Liver (tissue), 9 donors: ENCODE measurements around the gene SERPINA9. TPM values are rescaled to one million over a fixed set of nuclear protein-coding genes. Genes with fewer than 3 reads are reported as not detected.
A peak's percentile ranks its signal among the peaks of the same experiment; 100 is the strongest.

Experiments
- DNase-seq: peaks from one replicate; pipeline ENCODE4 v3.0.0-alpha.2; 2017; ENCODE audit warnings: low spot score
- H3K27ac ChIP-seq, 2 donors: one replicate each; pipeline ENCODE4 v1.7.0; 2013; ENCODE audit warnings: inconsistent platforms in 2 of 2, low read length in 2 of 2, control low read depth in 1 of 2, low read depth in 1 of 2, mild to moderate bottlenecking in 1 of 2
- H3K27me3 ChIP-seq, 4 donors: one replicate each; pipeline versions ENCODE4 v1.6.1 to v1.7.0; 2013; ENCODE audit warnings: low read length in 3 of 4, inconsistent platforms in 1 of 4, mild to moderate bottlenecking in 1 of 4, moderate library complexity in 1 of 4; ENCODE audit not compliant: control insufficient read depth in 4 of 4, insufficient read depth in 4 of 4
- H3K36me3 ChIP-seq, 4 donors: one replicate each; pipeline versions ENCODE4 v1.6.1 to v1.7.0; 2013; ENCODE audit warnings: low read length in 3 of 4, mild to moderate bottlenecking in 3 of 4, low read depth in 1 of 4, moderate library complexity in 1 of 4; ENCODE audit not compliant: control insufficient read depth in 4 of 4, insufficient read depth in 3 of 4
- H3K4me1 ChIP-seq, 4 donors: one replicate each; pipeline versions ENCODE4 v1.6.1 to v1.7.0; 2013; ENCODE audit warnings: low read length in 3 of 4, mild to moderate bottlenecking in 3 of 4, moderate library complexity in 1 of 4; ENCODE audit not compliant: control insufficient read depth in 4 of 4, insufficient read depth in 4 of 4
- H3K4me3 ChIP-seq, 3 donors: one replicate each; pipeline versions ENCODE4 v1.6.1 to v1.7.0; 2013; ENCODE audit warnings: low read length in 3 of 3, control low read depth in 1 of 3, low read depth in 1 of 3, mild to moderate bottlenecking in 1 of 3
- H3K9ac ChIP-seq, 2 donors: one replicate each; pipeline ENCODE4 v1.7.0; 2013; ENCODE audit warnings: low read length in 2 of 2, mild to moderate bottlenecking in 2 of 2, moderate library complexity in 2 of 2, control low read depth in 1 of 2, low read depth in 1 of 2
- H3K9me3 ChIP-seq, 4 donors: one replicate each; pipeline versions ENCODE4 v1.6.1 to v1.7.0; 2013; ENCODE audit warnings: low read length in 3 of 4; ENCODE audit not compliant: control insufficient read depth in 4 of 4
- CTCF ChIP-seq: fragments of 150-350 bp; IDR thresholded peaks from 2 replicates; pipeline ENCODE4 v1.5.1; 2017; ENCODE audit warnings: improper control_type of control experiment, low read depth, low read length; ENCODE audit not compliant: missing input control
- EGR1 ChIP-seq, 2 donors: IDR thresholded peaks; 2 replicates each; pipeline ENCODE4 v1.6.1; 2016 to 2018; ENCODE audit warnings: antibody characterized with exemption in 2 of 2, low read depth in 2 of 2
- FOXA1 ChIP-seq: IDR thresholded peaks from 2 replicates; pipeline ENCODE4 v1.6.1; 2016; ENCODE audit warnings: antibody characterized with exemption
- FOXA2 ChIP-seq: IDR thresholded peaks from 2 replicates; pipeline ENCODE4 v1.6.1; 2016; ENCODE audit warnings: antibody characterized with exemption
- GABPA ChIP-seq, 2 donors: IDR thresholded peaks in 1 of 2; conservative IDR thresholded peaks in 1 of 2; 2 replicates each; pipeline ENCODE4 v1.6.1; 2016; ENCODE audit warnings: antibody characterized with exemption in 2 of 2, mild to moderate bottlenecking in 1 of 2, moderate library complexity in 1 of 2
- HNF4A ChIP-seq, 2 donors: conservative IDR thresholded peaks; 2 replicates each; pipeline ENCODE4 v1.6.1; 2016; ENCODE audit warnings: antibody characterized with exemption in 2 of 2, mild to moderate bottlenecking in 2 of 2
- HNF4G ChIP-seq: IDR thresholded peaks from 2 replicates; pipeline ENCODE4 v1.6.1; 2016; ENCODE audit warnings: antibody characterized with exemption
- JUND ChIP-seq, 2 donors: IDR thresholded peaks; 2 replicates each; pipeline ENCODE4 v1.6.1; 2016; ENCODE audit warnings: antibody characterized with exemption in 2 of 2
- NR2F2 ChIP-seq: IDR thresholded peaks from 2 replicates; pipeline ENCODE4 v1.6.1; 2016; ENCODE audit warnings: antibody characterized with exemption
- RAD21 ChIP-seq, 2 donors: IDR thresholded peaks; 2 replicates each; pipeline ENCODE4 v1.6.1; 2016; ENCODE audit warnings: antibody characterized with exemption in 2 of 2, mild to moderate bottlenecking in 2 of 2
- RXRA ChIP-seq, 2 donors: IDR thresholded peaks; 2 replicates each; pipeline ENCODE4 v1.6.1; 2017 to 2018; ENCODE audit warnings: antibody characterized with exemption in 2 of 2, mild to moderate bottlenecking in 1 of 2
- SP1 ChIP-seq: IDR thresholded peaks from 2 replicates; pipeline ENCODE4 v1.6.1; 2018; ENCODE audit warnings: antibody characterized with exemption, mild to moderate bottlenecking
- TAF1 ChIP-seq: conservative IDR thresholded peaks from 2 replicates; pipeline ENCODE4 v1.6.1; 2016; ENCODE audit warnings: antibody characterized with exemption, mild to moderate bottlenecking
- YY1 ChIP-seq: IDR thresholded peaks from 2 replicates; pipeline ENCODE4 v1.6.1; 2016; ENCODE audit warnings: antibody characterized with exemption, mild to moderate bottlenecking
- WGBS: extraction: QIAGEN DNeasy Blood & Tissue Kit; methylation state at CpG from one replicate; pipeline ENCODE4 v1.1.7; 2013; 5-methylcytosine and 5-hydroxymethylcytosine counted together
- polyA plus RNA-seq, 2 donors: library from polyadenylated mRNA; stranded (reverse) in 1 of 2; unstranded in 1 of 2; fragments of 200-250 nt in 1 of 2; fragments of >200 nt in 1 of 2; fragmentation: Nextera tagmentation in 1 of 2; extraction: Ambion mirVana in 1 of 2; gene quantifications; one replicate each; pipeline versions ENCODE4 v1.2.1 to v1.2.3, GENCODE V29; 2013 to 2015
- total RNA-seq, 2 donors: library from RNA; depleted of rRNA; stranded (reverse); fragments of >200 nt; gene quantifications; one replicate each; pipeline ENCODE4 v1.2.3, GENCODE V29; 2014
- TF ChIP-seq, protein P1 (sequence below): IDR thresholded peaks from 2 replicates; pipeline ENCODE4 v1.6.1; 2016; ENCODE audit warnings: antibody characterized with exemption
- TF ChIP-seq, protein P2 (sequence below): IDR thresholded peaks from 2 replicates; pipeline ENCODE4 v1.6.1; 2016; ENCODE audit warnings: antibody characterized with exemption
- TF ChIP-seq, protein P3 (sequence below): IDR thresholded peaks from 2 replicates; pipeline ENCODE4 v1.6.1; 2016; ENCODE audit warnings: antibody characterized with exemption, mild to moderate bottlenecking
- donor health status: healthy.
- donor health status: healthy.
- donor health status: healthy.
- donor health status: healthy.
- donor health status: healthy.

The SERPINA9 gene
- total and polyA plus RNA-seq, 4 donors, result not detected

- H3K36me3 ChIP-seq, result no peaks in the 10 kb centered on the region
- peaks cover 4 to 29% (median 16%) of the 10 kb centered on the region in 4 donors for H3K4me1 ChIP-seq
- DNase-seq, result no peak
- no peaks in the 10 kb centered on the region for H3K27me3 ChIP-seq
- TF ChIP-seq FOXA1 (no peak), JUND (IDR thresholded peaks at IDR 0.05) (no peak), GABPA (IDR thresholded peaks at IDR 0.05 in 1 of 2, conservative IDR thresholded peaks at IDR 0.05 in 1 of 2) (no peak), RXRA (IDR thresholded peaks at IDR 0.05) (no peak), RAD21 (IDR thresholded peaks at IDR 0.05) (no peak), HNF4A (conservative IDR thresholded peaks at IDR 0.05) (no peak), YY1 (no peak), SP1 (no peak), TAF1 (no peak), NR2F2 (no peak), EGR1 (IDR thresholded peaks at IDR 0.05; ENCODE audit: low read depth in 2 of 2) (no peak)
- TF ChIP-seq, protein P1, sequence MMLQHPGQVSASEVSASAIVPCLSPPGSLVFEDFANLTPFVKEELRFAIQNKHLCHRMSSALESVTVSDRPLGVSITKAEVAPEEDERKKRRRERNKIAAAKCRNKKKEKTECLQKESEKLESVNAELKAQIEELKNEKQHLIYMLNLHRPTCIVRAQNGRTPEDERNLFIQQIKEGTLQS, result no peak
- TF ChIP-seq, protein P2, sequence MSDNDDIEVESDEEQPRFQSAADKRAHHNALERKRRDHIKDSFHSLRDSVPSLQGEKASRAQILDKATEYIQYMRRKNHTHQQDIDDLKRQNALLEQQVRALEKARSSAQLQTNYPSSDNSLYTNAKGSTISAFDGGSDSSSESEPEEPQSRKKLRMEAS, result no peak
- TF ChIP-seq, protein P3, sequence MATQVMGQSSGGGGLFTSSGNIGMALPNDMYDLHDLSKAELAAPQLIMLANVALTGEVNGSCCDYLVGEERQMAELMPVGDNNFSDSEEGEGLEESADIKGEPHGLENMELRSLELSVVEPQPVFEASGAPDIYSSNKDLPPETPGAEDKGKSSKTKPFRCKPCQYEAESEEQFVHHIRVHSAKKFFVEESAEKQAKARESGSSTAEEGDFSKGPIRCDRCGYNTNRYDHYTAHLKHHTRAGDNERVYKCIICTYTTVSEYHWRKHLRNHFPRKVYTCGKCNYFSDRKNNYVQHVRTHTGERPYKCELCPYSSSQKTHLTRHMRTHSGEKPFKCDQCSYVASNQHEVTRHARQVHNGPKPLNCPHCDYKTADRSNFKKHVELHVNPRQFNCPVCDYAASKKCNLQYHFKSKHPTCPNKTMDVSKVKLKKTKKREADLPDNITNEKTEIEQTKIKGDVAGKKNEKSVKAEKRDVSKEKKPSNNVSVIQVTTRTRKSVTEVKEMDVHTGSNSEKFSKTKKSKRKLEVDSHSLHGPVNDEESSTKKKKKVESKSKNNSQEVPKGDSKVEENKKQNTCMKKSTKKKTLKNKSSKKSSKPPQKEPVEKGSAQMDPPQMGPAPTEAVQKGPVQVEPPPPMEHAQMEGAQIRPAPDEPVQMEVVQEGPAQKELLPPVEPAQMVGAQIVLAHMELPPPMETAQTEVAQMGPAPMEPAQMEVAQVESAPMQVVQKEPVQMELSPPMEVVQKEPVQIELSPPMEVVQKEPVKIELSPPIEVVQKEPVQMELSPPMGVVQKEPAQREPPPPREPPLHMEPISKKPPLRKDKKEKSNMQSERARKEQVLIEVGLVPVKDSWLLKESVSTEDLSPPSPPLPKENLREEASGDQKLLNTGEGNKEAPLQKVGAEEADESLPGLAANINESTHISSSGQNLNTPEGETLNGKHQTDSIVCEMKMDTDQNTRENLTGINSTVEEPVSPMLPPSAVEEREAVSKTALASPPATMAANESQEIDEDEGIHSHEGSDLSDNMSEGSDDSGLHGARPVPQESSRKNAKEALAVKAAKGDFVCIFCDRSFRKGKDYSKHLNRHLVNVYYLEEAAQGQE, result no peak
- H3K9ac ChIP-seq, result no peak overlapping the region
- H3K4me3 ChIP-seq, result no peak overlapping the region
- H3K27ac ChIP-seq, result no peak overlapping the region
- 96% methylated on average over 5 of the region's 5 CpGs for WGBS
- H3K9me3 ChIP-seq, result no peaks in the 10 kb centered on the region
Measured at GRCh38 chr14:94464290-94464689, 11.7 kb downstream of the SERPINA9 start.

GRCh38 chr14:94462763-94463572, 13.0 kb downstream of the SERPINA9 start:
- no peaks in the 10 kb centered on the region for H3K36me3 ChIP-seq
- H3K27ac ChIP-seq, result peak overlapping the region; percentile 68
- peaks cover 4 to 29% (median 16%) of the 10 kb centered on the region in 4 donors for H3K4me1 ChIP-seq
- no peak overlapping the region for H3K9ac ChIP-seq
- no peak for DNase-seq
- no peak overlapping the region for H3K4me3 ChIP-seq
- no peaks in the 10 kb centered on the region for H3K27me3 ChIP-seq
- WGBS, result 49% methylated on average over 7 of the region's 7 CpGs
- H3K9me3 ChIP-seq, result no peaks in the 10 kb centered on the region
- TF ChIP-seq TAF1, result no peak
- peak; percentile 98 for TF ChIP-seq HNF4A (conservative IDR thresholded peaks at IDR 0.05)
- TF ChIP-seq CTCF, result peak; percentile 14
- TF ChIP-seq, protein P3, result peak; percentile 71
- peak; percentile 88 to 93 for TF ChIP-seq JUND (IDR thresholded peaks at IDR 0.05)
- TF ChIP-seq RAD21 (IDR thresholded peaks at IDR 0.05), result peak; percentile 55 to 71
- TF ChIP-seq GABPA (IDR thresholded peaks at IDR 0.05 in 1 of 2, conservative IDR thresholded peaks at IDR 0.05 in 1 of 2), result peak in 1 of 2 donors; percentile 62
- TF ChIP-seq FOXA1, result peak; percentile 89
- TF ChIP-seq, protein P2, result peak; percentile 85
- TF ChIP-seq HNF4G, result peak; percentile 94
- TF ChIP-seq YY1, result peak; percentile 93
- peak; percentile 98 to 99 for TF ChIP-seq RXRA (IDR thresholded peaks at IDR 0.05)
- peak; percentile 61 to 94 for TF ChIP-seq EGR1 (IDR thresholded peaks at IDR 0.05; ENCODE audit: low read depth in 2 of 2)
- TF ChIP-seq, protein P1, result peak; percentile 35
- TF ChIP-seq FOXA2, result peak; percentile 96
